Adrenal gland (tissue), 5 donors: ENCODE results near the gene TRAF7.
"Not testable (repeated sequence)": the region's sequence is repeated elsewhere in the genome, so short reads cannot be mapped to it uniquely, and the experiment has no call there.

ENCODE experiments used
- POLR2A ChIP-seq, 2 donors: fragments of 450-650 bp; IDR thresholded peaks; one replicate each; pipeline ENCODE4 v1.6.1; 2017; ENCODE audit warnings: antibody characterized with exemption in 2 of 2, mild to moderate bottlenecking in 2 of 2, moderate library complexity in 1 of 2
- TF ChIP-seq, protein P1 (sequence below), 6 experiments: fragments of 450-650 bp in 4 of 6; fragments of 200-600 bp in 2 of 6; sonication (generic) in 1 of 6; IDR thresholded peaks; 1 replicate in 5 of 6; 2 replicates in 1 of 6; pipeline versions ENCODE4 v1.5.1 to v1.8.0; 2016 to 2021; ENCODE audit warnings: antibody characterized with exemption in 6 of 6, mild to moderate bottlenecking in 2 of 6, moderate library complexity in 1 of 6
- donor health status: DM: no; HTN: no; CAD: no.

GRCh38 chr16:2106211-2106610 lies 49.4 kb upstream of the TRAF7 start:
- TF ChIP-seq, protein P1, sequence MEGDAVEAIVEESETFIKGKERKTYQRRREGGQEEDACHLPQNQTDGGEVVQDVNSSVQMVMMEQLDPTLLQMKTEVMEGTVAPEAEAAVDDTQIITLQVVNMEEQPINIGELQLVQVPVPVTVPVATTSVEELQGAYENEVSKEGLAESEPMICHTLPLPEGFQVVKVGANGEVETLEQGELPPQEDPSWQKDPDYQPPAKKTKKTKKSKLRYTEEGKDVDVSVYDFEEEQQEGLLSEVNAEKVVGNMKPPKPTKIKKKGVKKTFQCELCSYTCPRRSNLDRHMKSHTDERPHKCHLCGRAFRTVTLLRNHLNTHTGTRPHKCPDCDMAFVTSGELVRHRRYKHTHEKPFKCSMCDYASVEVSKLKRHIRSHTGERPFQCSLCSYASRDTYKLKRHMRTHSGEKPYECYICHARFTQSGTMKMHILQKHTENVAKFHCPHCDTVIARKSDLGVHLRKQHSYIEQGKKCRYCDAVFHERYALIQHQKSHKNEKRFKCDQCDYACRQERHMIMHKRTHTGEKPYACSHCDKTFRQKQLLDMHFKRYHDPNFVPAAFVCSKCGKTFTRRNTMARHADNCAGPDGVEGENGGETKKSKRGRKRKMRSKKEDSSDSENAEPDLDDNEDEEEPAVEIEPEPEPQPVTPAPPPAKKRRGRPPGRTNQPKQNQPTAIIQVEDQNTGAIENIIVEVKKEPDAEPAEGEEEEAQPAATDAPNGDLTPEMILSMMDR (IDR thresholded peaks at IDR 0.05), result not testable (repeated sequence)
- not testable (repeated sequence) for TF ChIP-seq POLR2A (IDR thresholded peaks at IDR 0.05)
